ENCODE measurements around the gene ZFAND2A.
"Not testable (repeated sequence)": the region's sequence is repeated elsewhere in the genome, so short reads cannot be mapped to it uniquely, and the experiment has no call there.

The ZFAND2A gene

DNA sequence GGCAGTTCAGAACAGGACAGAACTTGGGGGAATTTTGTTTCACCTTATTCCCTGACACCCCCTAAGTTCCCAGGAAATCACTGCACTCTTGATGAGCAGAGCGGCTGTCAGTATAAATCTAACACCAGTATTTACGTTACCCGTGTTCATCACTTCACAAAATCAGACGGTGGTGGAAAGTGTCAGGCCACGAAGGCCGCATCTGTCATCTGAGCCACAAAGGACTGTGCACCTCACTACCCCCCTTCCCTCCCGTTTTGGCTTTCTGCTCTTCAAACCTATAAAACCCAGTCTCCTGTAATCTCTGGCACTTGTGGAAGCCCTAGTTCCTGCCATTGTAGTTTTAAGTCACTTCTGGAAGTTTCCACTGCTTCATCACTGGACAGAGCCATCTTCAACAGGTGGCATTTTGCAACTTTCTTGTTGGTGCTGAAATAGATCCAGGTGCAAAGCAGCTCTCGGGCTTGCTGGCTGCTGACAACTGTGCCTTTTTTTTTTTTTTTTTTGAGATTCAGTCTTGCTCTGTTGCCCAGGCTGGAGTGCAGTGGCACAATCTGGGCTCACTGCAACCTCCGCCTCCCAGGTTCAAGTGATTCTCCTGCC, 9.5 kb downstream of the ZFAND2A start:
- no peak for DNase-seq

- DNase-seq, result no peak
These were observed 10.6 kb downstream of the ZFAND2A start for GRCh38 chr7:1149351-1149794.

DNA sequence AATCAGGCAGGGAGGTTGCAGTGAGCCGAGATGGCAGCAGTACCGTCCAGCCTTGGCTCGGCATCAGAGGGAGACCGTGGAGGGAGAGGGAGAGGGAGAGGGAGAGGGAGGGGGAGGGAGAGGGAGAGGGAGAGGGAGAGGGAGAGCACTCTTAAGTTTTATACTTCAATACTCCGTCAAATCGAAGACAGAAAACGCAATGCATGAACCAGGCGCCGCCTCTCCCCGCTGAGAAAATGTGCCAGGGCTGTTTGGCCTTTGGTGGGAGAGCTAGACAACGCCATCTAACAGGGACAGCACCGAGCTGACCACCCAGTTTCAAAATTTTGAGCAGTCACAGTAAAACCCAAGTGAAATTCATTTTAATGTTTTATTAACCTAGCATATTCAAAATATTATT, 12.1 kb downstream of the ZFAND2A start:
- DNase-seq, result not testable (repeated sequence)

GRCh38 chr7:1144269-1144771, 15.7 kb downstream of the ZFAND2A start:
- DNase-seq, result peak; percentile 59

DNA sequence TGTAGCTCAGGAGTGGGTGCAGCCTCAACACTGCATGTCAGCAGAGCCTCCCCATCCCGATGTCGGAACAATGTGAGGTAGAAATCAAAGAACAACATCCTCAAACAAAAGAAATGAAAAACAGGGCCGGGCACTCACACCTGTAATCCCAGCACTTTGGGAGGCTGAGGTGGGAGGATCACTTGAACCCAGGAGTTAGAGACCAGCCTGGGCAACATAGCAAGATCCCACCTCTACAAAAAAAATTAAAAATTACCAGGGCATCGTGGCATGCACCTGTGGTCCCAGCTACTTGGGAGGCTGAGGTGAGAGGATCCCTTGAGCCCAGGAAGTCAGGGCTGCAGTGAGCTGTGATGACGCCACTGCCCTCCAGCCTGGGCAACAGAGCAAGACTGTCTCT, 17.0 kb downstream of the ZFAND2A start:
- DNase-seq, result not testable (repeated sequence)

DNA sequence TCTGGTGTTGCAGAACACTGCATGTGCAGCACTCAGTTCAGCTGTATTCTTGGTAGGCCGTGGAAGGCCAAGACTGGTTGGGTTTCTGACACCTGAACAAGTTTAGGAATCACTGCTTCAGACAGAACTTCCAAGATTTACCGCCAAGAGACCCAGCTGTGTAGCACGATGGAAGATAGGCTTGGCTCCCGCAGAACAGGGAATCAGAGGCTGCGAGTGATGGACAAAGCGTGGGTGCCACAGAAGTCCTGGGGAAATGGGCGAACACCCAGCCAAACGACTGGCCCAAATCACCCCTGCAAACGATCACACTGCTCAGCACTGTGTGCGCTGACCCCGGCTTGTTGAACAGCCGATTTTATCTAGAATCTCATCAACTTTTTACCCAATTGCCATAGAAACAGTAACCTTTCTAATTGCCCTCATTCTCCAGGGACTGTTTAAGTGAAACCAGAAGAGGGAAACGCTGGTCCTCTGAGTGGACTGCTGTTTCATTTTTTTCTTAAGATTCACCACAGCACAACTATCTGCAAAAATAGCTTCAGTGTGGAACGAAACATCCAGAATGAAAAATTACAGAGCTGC, 17.9 kb downstream of the ZFAND2A start:
- no peak for DNase-seq

DNA sequence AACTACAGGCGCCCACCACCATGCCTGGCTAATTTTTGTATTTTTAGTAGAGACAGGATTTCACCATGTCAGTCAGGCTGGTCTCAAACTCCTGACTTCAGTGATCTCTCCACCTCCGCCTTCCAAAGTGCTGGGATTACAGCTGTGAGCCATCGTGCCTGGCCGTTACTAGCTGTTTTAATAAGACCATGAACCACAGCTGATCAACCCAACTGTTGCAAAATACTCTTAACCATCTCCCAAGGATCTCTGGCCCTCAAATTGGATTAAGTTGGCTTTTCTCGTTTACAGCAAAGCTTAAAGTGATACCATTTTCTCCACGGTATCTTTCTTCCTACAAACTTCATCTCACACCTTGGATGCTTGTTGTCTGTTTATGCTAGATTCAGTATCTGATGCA, 18.3 kb downstream of the ZFAND2A start:
- DNase-seq, result no peak

GRCh38 chr7:1140476-1141104, 19.4 kb downstream of the ZFAND2A start:
- no peak for DNase-seq

DNA sequence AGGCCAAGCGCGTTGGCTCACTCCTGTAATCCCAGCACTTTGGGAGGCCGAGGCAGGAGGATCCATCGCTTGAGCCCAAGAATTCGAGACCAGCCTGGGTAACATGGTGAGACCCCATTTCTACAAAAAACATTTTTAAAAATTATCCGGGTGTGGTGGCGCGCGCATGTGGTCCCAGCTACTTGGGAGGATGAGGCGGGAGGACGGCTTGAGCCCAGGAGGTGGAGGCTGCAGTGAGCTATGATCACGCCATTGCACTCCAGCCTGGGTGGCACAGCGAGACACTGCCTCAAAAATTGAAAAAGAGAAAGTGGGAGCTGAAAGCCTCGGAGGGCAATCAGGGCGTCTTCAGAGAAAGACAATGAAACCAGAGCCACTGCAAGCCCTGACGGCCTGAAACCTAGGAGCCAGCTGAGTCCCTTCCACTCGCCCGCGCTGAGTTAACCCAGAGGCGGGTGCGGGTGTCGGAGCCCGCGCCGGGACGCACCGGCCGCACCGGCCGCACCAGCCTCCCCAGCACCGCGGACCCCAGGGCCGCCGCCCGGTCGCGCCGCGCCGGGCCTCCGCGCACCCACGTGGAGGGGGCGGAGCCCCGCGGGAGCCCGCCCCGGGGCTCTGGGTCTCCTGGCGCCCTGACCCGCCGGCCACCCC, 22.4 kb downstream of the ZFAND2A start:
- peak; percentile 21 for DNase-seq

DNA sequence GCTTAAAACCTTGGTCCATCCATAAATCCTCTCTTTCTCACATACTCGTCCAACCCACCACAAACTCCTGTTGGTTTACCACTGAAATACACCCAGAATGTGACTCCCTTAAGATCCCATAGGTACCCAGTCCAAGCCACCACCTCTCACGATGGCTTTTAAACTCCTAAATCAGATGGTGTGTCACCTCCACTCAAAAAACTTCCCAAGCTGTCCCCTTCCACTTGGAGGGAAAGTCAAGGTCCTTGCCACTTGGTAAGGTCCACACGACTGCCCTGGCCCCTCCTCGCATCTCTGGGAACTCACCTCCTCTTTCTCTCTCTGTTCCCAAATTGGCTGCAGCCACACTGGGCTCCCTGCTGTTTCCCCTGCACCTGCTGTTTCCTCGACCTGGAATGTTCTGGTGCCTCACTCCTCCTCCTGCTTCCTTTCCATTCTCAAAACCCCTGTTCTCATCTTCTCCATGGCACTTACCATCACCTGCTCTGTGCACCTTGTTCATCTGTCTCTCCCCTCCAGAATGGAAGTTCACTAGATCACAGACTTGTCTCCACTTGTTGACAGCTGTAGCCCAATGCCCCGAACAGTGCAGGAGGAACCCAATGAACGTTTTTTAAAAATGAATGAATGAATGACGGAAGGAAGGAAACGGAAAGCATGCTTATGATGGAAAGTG, 23.0 kb downstream of the ZFAND2A start:
- peak; percentile 50 for DNase-seq

DNA sequence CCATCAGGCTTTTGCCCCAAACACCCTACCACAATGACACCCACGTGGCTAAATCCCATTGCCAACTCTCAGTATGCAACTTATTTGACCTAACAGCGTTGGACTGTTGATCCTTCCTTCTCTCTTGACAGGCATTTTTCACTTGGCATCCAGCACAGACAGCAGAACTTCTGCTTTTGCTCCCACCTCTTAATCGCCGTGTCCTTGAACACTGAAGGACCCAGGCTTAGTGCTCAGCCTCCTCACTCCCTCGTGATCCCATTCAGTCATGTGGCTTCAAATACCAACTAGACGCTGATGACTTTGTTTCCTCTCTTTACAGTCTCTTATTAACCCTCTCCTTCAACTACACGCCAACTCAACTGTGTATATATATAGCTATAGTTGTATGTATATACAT, 25.0 kb downstream of the ZFAND2A start:
- no peak for DNase-seq

- DNase-seq, result no peak
These were observed 28.3 kb downstream of the ZFAND2A start for GRCh38 chr7:1131471-1132265.

DNA sequence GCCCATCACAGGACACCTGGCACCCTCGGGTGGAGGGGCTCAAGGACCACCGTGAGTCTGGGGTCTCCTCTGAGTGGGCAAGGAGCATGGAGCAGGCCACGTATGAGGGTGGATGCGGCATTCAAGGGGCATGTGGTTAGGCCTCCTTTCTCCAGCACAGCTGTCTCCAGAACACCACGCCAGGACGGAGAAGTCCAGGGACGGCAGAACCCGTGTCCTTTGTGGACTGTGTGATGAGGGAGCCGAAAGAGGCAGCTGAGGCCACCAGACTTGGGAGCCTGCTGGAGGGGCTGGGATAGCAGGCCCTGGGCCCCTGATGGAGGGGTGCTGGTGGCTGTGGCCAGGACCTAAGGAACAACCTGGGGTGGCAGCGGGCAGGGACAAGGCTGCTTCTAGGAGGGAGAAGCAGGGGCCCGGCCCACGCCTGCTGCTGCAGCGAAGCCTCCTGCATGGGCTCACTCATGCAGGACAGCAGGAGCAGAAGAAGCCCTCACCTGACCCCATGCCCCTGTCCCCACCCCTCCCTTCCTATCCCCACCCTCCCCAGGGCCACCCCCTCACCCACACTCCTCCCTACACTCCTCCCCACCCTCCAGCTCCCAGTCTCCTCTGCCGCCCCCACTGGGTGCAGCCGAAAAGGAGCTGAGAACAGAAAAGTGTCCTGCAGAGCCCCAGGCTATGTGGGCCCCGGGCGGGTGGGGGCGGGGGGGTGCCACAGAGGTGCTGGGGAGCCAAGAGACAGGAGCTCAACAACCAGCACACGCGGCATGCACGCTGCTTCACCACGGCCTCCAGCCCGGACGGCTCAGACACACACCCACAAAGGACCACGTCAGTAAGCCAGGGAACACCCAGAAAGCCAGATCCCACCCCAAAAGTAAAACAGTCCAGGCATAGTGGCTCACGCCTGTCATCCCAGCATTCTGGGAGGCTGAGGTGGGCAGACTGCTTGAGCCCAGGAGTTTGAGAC, 29.7 kb downstream of the ZFAND2A start:
- DNase-seq, result no peak

GRCh38 chr7:1129431-1129830, 30.6 kb downstream of the ZFAND2A start:
- DNase-seq, result no peak

- no peak for DNase-seq
These were observed 33.0 kb downstream of the ZFAND2A start for GRCh38 chr7:1127001-1127400.

GRCh38 chr7:1125603-1125969, 34.4 kb downstream of the ZFAND2A start:
- no peak for DNase-seq

GRCh38 chr7:1124816-1125602, 35.0 kb downstream of the ZFAND2A start:
- no peak for DNase-seq

GRCh38 chr7:1124164-1124563, 35.8 kb downstream of the ZFAND2A start:
- no peak for DNase-seq

- DNase-seq, result no peak
These were observed 36.3 kb downstream of the ZFAND2A start for GRCh38 chr7:1123715-1124114.

DNA sequence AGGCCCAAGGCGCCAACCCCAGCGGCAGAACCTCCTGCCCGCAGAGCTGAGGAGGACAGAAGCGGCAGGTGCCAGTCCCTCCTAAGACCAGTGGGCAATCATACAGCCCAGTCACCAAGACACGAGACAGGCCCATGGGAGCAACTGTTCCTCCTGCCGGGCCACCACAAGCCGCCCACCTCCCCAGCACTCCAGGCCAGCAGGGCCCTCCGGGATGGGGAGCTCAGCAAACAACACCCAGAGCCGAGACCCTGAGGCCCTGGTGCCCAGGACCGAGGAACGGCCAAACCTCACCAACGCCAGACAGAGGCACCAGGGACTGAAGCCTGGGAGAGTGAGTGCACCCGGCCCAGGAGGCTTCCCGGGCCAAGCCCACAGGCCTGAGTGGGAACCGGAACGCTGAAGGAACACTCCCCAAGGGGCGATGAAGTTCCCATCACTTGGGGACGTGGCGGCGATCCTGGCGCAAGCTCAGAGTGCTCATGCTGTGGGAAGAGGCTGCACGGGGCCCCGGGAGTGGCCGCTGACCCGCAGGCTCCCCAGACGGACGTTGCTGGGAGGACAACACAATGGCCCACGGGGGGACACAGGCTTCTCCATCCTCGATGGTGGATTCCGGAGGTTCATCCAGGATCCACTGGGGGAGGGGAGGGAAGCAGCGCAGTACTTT, 37.0 kb downstream of the ZFAND2A start:
- no peak for DNase-seq

Data from hematopoietic multipotent progenitor cell treated with erythropoietin and hydrocortisone succinate and interleukin-3 and kit ligand, for 8 days (in vitro differentiated cells).